ENCODE data around the gene ADGRD2.

The ADGRD2 gene

DNA sequence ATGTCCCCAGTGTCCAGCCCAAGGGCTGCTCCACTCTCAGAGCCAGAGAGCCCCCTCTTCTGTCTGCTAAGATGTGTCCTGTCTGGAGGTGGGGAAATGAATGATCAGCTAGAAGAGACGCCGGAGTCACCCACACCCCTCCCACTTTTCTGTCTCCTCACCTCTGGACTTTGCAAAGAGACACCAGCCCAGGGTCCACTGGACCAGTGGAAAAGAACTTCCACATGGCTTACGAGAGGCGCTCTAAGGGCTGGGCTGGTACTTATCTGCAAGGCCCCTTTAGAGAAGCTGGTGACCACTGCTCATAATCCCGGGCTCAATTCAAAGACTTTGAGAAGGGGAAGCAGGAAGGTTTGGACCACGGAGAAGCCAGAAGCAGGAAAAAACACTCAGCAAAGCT is 47.8 kb downstream of the ADGRD2 start:
- no peak for DNase-seq (ENCODE audit: low spot score)

DNA sequence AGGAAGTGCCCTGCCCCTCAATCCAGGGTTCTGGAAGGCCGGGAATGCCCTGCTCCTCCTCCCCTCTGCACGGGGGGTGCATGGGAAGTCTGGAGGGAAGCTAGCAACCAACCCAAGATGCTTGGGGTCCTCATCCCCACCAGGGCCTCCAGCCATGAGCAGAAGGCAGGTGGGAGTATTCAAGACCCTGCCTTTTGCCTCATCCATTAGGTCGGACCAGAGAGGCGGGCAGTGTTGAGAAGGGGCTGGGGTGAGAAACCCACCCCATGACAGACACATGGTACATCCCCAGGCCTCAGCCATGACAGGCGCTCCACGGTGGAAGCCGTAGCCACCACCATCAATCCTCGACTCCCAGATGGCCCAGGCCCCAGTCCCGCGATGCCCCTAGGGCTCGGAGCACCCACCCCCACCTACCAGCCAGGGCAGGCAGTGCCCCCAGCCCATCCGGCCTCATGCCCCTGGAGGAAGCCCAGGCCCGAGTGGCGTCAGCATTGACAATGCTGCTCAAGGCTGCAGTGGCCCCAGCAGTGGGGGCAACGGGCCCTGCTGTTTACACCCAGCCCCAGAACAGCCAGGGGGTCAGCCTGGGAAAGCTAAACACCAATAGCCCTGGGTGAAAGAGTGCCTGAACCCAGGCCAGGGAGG is 48.4 kb downstream of the ADGRD2 start:
- DNase-seq (ENCODE audit: low spot score): no peak

DNA sequence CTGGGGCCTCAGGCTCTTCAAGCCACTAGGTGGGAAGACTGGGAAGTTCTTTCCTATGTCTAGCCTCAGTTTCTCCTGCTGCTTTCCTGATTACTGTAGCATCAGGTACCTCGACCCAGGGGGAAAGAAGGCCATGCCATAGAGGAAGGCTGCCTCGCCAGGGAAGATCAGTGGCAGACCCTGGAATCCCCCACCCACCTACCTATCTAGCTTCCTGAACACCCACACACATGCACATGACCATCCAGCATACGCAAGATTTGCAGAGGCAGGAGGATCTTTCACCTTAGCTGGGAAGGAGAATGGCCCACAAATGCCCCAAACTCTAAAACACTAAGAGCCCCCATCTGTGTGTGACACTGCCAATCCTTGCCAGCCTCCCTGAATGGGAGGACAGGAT is 49.0 kb downstream of the ADGRD2 start:
- no peak for DNase-seq (ENCODE audit: low spot score)

DNA sequence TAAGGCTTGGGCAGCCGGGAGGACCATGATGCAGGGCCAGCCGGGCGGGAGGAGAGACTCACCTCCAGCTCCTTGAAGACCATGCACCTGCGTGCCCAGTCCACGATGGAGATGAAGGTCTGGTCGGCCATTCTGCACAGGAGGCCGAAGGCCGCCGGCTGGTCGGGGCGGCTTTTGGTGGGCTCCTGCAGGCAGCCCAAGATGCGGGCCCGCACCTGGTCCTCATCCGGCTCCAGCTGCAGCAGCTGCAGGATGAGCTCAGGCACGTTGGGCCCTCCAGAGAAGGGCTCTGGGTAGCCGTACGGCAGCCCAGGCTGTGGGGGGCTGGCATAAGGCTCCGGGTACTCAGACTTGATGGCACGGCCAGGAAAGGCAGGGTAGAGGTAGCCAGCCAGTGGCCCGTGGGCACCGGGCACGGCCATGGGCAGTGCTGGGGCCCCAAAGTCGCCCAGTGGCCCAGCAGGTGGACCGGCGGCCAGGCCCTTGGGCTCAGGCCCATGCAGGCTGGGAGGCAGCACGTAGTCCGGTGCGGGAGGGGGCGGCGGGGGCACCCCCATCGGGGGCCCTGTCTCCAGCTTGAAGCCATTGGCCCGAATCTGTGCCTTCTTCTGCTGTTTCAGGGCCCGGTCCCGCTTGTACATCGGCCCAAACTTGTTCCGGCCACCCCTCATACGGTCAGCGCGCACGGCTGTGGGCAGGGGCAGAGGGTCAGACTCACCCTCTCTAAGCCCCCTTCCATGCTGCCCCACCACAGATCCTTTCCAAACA is 50.0 kb downstream of the ADGRD2 start:
- DNase-seq (ENCODE audit: low spot score): no peak

DNA sequence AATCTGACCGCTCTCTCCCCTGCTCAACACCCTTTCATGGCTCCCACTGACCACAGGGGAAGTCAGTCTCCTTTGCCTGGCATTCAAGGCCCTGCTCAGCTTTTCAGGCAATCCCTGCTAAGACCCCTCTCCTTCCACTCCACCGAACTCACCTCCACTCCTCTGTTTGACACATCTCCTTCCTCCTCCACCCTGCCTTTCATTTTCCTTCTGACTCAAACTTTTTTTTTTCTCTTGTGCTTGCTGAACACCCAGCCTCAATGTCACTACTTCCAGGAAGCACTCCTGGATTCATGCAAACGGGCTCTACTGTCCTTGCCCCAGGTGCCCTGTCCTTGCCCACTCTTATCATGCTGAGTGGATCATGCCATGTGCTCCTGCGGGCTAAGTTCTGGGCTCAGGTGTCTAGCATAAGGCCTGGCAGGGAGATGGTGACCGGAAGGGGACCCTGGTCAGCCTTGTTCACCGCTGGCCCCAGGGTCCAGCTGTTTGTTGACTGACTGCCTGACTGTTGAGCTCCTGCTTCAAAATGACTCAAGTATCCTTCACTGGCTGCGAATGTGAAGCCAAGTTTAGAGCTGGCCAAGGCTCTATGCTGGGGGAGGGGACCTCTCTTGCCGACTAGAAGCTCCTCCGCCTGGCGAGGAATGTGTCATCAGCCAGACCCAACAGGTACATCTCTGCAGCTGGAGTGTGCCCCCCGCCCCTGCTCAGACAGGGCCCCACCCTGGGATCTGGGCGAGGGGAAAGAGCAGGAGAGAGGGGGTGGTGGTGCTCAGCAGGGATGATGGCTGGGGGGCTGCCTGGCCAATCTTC is 50.8 kb downstream of the ADGRD2 start:
- DNase-seq (ENCODE audit: low spot score): no peak

DNA sequence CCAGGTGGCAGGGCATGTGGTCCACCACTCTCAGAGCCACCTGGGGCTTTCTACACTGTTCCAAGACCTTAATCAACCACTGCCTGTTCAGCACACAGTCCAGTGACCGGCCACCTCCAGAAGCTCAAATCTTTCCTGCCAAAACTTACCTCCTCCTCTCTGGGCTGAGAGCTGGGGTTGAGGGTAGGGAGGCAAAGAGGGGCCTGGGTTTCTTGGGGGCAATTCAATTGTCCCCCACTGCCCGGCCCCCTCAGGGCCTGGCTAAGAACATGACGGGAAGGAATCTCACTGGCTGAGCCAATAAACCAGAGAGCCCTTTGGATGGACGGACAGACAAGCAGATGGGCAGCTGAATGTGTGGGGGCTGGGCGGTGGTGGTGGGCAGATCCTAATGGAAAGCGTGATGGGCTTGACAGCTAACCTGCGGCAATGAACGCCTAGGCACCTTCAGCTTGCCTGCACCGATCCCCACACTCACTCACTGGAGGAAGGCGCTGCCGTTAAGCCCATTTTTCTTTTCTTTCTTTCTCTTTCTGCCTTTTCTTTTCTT is 51.6 kb downstream of the ADGRD2 start:
- DNase-seq (ENCODE audit: low spot score): no peak

DNA sequence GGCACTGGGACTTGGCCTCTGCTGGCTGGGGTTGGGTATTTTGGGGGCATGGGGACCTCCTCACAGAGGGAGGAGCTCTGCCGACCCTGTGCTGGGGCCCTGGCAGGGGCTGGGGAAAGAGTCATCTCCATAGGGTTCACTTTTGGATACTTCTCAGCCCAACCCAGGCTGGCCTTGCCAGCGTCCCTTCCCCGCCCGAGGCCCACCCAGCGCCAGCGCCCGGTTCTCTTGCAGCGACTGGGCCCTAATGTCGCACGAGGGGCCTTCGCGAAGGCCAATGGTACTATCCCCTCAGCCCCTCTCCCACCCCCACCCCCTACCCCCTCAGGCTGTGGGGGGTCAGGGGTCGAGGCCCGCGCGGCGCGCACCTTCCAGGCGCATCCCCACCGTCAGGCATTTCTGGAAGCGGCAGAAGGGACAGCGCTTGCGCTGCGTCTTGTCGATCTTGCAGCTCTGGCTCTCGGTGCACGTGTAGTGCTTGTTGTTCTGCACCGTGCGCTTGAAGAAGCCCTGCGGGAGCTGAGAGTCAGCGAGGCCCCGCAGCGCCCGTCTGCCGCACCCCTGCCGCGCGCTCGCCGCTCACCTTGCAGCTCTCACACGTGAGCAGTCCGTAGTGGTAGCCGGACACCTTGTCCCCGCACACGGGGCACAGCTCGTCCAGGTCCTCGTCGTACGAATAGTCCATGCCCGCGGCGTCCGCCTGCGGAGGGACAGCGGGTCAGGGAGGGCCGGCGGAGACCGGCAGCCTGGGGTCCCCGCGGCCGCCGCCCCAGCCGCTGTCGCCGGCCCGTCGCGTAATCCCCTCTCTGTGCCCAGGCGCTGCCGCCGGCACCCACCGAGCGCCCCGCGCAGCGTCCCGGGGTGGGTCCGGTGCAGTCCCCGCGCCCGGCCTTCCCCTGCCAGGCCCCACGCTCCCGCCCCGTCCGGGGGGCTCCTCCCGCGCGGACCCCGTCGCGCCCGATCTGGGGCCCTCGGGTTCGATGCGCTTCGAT is 52.8 kb downstream of the ADGRD2 start:
- DNase-seq (ENCODE audit: low spot score): no peak

DNA sequence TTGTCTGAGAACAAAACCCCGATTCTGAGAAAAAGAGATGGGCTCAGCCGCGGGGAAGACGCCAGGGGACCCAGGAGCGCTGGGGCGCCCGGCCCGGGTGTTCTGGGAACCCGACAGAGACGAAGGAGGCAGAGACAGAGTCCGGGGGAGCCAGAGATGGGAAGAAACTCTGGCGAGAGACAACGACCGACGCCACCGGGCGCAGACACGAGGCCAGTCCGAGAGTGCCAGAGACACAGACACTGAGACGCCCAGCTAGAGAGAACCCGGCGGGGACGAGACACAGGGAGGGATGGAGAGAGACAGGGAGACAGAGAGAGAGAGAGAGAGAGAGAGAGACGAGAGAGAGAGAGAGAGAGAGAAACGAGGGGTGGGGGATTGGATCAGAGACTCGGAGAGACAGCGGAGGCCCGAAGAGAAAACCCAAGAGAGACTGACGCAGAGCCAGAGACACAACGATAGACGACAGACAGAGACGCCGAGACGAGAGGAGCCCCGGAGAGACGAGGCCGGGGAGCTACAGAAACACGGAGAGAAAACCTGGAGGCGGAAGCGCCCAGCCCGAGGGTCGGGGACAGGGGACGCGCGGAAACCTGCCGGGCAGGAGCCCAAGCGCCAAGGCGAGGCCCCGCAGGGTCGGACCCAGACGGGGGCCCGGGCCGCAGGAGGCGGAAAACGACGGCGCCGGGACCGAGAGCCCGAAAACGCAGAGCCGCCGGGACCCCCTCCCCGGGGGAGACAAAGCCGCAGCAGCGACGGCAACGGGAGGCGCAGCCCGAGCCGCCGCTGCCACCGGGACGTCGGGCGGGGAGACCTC is 53.7 kb downstream of the ADGRD2 start:
- DNase-seq (ENCODE audit: low spot score): no peak

DNA sequence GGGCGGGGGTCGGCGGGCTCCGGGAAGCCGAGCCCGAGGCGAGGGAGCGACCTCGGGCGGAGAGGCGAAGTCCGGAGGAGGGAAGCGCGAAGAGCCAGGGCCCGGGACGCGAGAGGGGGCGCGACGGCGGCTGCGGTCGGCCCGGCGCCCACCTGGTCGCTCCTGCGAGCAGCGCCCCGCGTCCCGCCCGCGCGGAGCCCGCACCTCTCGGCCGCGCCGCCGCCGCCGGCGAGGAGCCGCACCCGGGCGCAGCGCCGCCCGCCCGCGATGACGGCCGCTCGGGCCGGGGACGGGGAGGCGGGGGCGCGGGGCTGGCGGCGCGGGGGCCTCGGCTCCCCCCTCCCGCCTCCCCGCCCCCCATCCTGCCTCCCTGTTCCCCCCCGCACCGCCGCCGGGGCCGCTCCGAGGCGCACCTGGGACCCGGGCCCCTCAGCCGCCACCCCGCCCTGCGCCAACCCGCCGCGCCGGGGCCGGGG is 54.3 kb downstream of the ADGRD2 start:
- DNase-seq (ENCODE audit: low spot score): no peak

DNA sequence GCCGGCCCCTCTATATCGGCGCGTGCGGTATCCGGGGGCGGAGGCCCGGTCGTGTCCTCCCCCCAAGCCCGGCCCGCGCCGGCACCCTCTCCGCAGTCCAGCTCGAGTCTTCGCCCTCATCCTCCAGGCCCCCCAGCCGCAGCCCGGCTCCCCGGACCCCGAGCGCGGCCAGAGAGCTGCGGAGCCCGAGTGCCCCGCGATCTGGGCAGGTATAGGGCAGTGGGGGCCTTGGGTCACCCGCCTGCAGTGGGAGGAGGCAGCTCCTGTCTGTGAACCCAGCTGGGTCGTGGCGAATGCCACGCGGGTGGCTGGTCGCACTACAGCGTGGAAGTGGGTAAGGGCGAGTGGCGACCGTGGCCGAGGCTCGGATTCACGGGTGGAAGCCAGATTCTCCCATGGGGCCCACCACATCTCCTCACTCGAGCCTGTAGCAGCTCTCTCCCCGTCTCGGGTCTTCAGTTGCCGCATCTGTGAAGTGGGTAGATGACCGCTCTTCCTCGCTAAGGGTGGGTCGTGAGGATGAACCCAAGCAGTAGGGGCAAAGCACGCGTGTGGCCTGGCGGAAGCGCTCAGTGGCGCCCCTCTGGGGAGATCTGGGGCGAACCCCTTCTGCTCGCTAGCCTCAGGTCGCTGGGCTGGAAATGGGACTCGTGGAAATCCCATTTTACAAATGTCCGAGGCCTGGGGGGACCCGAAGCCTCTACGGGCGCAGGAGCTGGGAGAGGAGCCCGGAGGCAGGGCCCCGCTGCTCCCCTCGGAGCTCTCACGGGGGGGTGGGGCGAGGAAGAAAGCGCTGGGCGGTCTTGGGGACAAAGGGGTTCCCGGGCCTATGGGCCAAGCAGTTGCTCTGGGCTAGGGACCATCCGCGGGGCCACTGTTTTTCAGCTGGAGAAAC is 55.0 kb downstream of the ADGRD2 start:
- DNase-seq (ENCODE audit: low spot score): no peak

DNA sequence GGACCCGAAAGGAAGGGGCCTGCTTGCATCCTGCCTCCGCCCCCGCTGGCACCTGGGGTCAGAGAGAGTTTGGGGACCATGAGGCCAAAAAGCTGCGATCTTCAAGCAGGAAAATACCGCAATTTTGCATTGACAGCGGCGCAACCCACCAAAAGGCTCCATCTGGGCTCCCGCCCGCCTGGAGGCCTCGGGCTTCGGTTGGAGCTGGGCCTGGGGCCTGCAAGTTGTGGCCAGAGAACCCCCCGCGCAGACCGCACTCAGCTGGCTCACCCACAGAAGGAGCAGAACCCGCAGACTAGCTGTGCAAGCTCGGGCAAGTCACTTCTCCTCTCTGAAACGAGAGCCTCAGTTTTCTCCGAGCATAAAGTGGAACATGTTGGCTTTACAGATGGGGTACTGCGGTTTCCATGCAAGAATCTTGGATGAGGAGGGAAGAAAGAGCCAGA is 55.7 kb downstream of the ADGRD2 start:
- no peak for DNase-seq (ENCODE audit: low spot score)

DNA sequence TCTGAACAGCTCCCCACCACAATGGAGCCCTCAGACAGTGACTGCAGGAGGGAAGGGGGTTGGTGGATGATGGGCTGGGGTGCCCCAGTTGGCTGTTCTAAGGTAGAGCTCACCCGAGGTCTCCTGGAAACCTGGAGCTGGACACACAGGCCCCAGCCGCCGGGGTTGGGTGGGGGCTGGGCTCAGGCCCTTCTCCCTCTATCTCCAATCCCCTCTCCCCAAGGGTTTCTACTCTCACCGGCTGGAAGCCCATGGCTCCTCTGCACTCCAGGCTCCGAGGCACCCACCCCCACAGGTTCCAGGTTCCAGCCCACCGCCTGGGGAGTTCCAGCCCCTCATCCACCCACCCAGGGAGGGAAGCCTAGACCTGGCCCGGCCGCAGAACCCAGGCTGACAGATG is 56.2 kb downstream of the ADGRD2 start:
- no peak for DNase-seq (ENCODE audit: low spot score)

DNA sequence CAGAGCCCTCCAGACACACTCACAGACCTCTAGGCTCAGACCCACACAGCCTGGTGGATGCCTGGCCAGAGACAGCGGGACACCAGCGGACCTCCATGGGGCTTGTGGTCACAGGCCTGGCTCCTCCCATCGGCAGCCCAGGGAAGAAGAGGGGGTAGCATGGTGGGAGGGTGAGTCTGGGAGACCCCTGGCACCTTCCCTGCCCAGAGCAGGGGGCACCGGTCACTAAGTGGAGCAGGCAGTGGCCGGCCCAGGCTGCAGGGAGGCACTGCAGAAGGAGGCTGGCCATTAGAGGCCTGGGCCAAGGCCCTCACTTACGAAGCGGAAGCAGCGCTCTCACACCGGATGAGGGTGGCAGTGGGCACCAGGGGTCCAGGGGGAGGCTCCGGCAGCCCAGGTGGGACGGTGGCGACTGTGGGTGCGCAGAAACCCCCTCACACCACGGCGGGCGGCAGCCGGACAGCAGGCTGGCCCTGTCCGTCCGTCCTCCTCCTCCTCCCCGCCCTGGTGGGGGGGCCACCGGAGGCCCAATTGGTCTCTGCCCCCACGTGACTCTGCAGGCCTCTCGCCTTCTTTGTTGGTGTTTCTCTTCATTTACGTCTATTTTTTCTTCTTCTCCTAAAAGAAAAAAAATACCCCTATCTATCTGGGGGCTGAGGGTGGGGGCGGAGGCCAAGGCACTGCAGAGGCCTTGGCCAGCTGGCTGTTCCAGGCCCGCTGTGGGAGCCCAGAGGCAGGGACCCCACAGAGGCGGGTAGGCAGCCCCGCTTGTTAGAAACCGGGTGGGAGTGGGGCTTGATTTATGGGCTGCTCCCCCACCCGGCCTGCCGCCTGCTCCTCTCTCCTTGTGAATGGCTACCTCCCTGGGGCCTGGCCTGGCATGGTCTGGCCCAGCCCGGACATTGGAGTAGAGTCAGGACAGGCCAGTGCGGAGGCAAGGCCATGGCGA is 57.0 kb downstream of the ADGRD2 start, which contains the start of gene NR5A1:
NR5A1 (minus strand) TSS at position 469 of the 949 bp plus-strand sequence. CDS start 4,004 bp downstream, outside the sequence.
- DNase-seq (ENCODE audit: low spot score): no peak

DNA sequence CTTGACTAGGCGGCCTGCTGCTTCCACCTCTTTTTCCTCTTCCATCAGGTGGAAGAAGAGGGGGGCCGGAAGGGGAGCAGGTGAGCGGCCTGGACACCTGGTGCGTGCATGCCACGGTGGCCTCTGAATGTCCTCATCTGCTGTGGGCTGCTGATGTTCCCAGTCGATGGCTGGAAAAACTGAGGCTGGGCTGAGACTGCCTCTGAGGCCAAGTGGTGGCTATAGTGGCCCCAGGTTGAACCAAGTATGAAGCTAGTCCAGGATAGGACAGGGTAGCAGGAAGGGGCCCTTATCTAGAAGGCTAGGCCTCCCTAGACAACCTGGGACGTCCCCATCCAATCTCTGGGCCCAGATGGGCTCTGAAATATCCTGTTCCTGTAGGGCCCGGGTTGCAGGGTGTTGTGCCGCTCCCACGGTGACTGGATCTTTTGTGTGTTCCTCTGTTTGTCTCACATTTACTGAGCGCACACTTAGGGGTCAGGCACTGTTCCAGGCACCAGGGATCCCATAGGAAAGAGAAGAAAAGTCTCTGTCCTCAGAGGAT is 57.7 kb downstream of the ADGRD2 start:
- DNase-seq (ENCODE audit: low spot score): no peak

DNA sequence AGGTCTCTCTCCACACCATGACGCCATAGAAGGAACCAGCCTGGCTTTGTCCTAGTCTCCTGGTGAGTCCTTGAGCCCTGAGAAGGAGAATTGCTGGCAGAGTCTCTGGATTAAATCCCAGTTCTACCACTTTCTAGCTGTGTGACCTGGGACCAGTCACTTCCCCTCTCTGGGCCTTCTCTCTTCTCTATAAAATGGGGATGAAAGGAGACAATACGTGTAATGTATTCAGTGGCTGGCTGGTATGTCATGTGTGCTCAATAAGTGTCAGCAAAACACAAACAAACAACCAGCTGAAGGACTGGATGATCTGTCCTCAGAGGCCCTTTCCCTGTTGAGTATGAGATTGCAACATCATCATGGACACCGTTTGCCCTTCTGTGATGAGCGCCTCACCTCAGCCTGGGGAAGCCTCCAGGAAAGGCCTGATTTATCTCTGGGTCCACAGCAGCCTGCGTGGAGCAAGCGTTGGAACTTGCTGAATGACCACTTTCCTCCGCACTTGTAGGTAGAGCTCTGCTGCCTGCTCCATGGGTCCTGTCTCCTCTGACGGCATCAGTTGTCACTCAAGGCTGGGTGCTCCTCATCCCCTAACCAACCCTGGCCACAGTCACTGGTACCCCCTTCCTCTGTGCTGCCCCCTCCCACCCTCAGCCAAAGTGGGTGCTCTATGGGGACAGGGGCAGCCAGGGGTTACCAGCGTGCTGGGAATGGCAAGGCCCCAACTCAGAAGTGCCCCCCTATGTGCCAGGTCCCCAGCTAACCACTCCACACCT is 60.6 kb downstream of the ADGRD2 start:
- no peak for DNase-seq (ENCODE audit: low spot score)

DNA sequence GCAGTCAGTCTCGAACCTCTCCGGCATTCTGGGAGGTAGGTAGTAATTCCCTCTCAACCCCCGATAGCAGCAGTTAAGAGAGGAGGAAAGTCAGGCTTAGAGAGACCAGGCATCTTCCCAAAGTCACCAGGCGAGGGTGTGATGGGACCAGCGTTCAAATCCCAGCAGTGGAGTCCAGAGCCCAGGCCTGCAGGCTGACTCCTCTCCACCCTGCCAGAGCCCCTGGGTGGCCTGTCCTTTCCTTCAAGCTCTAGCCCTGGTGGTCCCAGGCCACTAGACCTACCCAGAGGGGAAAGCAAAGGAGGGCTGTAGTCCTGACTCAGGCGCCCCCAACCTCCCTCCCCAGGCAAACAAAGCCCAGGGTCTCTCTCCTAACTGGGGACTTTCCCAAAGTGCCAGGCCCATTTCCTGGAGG is 61.2 kb downstream of the ADGRD2 start:
- no peak for DNase-seq (ENCODE audit: low spot score)
